ENCODE results near the gene PAX8.

DNA sequence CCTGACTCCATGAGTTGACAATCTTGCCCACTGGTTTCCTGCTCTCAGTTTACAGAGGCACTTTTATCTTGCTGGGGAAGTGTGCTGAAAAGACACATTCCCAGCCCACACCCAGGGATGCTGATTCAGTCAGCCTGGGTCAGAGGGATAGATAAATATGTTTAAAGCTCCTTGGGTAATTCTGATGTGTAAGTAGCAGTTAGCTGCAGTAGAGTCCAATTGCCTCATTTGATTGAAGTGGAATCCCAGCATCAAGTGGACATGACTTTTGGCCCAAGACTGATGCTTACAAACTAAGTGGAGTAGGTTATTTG is 75.5 kb downstream of the PAX8 start:
- TF ChIP-seq, protein P1, sequence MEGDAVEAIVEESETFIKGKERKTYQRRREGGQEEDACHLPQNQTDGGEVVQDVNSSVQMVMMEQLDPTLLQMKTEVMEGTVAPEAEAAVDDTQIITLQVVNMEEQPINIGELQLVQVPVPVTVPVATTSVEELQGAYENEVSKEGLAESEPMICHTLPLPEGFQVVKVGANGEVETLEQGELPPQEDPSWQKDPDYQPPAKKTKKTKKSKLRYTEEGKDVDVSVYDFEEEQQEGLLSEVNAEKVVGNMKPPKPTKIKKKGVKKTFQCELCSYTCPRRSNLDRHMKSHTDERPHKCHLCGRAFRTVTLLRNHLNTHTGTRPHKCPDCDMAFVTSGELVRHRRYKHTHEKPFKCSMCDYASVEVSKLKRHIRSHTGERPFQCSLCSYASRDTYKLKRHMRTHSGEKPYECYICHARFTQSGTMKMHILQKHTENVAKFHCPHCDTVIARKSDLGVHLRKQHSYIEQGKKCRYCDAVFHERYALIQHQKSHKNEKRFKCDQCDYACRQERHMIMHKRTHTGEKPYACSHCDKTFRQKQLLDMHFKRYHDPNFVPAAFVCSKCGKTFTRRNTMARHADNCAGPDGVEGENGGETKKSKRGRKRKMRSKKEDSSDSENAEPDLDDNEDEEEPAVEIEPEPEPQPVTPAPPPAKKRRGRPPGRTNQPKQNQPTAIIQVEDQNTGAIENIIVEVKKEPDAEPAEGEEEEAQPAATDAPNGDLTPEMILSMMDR (conservative IDR thresholded peaks at IDR 0.05; ENCODE audit: low read depth in 2 of 2): no peak
- TF ChIP-seq, protein P2, sequence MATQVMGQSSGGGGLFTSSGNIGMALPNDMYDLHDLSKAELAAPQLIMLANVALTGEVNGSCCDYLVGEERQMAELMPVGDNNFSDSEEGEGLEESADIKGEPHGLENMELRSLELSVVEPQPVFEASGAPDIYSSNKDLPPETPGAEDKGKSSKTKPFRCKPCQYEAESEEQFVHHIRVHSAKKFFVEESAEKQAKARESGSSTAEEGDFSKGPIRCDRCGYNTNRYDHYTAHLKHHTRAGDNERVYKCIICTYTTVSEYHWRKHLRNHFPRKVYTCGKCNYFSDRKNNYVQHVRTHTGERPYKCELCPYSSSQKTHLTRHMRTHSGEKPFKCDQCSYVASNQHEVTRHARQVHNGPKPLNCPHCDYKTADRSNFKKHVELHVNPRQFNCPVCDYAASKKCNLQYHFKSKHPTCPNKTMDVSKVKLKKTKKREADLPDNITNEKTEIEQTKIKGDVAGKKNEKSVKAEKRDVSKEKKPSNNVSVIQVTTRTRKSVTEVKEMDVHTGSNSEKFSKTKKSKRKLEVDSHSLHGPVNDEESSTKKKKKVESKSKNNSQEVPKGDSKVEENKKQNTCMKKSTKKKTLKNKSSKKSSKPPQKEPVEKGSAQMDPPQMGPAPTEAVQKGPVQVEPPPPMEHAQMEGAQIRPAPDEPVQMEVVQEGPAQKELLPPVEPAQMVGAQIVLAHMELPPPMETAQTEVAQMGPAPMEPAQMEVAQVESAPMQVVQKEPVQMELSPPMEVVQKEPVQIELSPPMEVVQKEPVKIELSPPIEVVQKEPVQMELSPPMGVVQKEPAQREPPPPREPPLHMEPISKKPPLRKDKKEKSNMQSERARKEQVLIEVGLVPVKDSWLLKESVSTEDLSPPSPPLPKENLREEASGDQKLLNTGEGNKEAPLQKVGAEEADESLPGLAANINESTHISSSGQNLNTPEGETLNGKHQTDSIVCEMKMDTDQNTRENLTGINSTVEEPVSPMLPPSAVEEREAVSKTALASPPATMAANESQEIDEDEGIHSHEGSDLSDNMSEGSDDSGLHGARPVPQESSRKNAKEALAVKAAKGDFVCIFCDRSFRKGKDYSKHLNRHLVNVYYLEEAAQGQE (IDR thresholded peaks at IDR 0.05; ENCODE audit: unreplicated experiment): no peak
- TF ChIP-seq POLR2AphosphoS5 (IDR thresholded peaks at IDR 0.05; ENCODE audit: low read depth) (no peak), STAT1 (IDR thresholded peaks at IDR 0.05; ENCODE audit: unreplicated experiment) (no peak), EZH2phosphoT487 (IDR thresholded peaks at IDR 0.05; ENCODE audit: unreplicated experiment) (no peak)
- TF ChIP-seq, protein P3, sequence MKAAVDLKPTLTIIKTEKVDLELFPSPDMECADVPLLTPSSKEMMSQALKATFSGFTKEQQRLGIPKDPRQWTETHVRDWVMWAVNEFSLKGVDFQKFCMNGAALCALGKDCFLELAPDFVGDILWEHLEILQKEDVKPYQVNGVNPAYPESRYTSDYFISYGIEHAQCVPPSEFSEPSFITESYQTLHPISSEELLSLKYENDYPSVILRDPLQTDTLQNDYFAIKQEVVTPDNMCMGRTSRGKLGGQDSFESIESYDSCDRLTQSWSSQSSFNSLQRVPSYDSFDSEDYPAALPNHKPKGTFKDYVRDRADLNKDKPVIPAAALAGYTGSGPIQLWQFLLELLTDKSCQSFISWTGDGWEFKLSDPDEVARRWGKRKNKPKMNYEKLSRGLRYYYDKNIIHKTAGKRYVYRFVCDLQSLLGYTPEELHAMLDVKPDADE (IDR thresholded peaks at IDR 0.05): no peak

Data from GM23338 (cell line).